Mesenteric fat pad (tissue), 1 donor: ENCODE measurements around the gene MYH14. TPM values are rescaled to one million over a fixed set of nuclear protein-coding genes. Genes with fewer than 3 reads are reported as not detected.

Experiments used
- DNase-seq: peaks from one replicate; pipeline ENCODE4 v3.0.0-alpha.2; 2020; ENCODE audit warnings: low spot score
- total RNA-seq: library from RNA; stranded (reverse); fragmentation: NEBNext Ultra II Directional; extraction: Animal tissue kit (Norgen Biotek cat#: 25700); gene quantifications from one replicate; pipeline ENCODE4 v1.2.1, GENCODE V29; 2021
- donor health status: DM: yes; HTN: yes; CAD: no.

Gene MYH14
- total RNA-seq, 1 donor from 2014 or later: 26.4 TPM

- DNase-seq: no peak
Observed at GRCh38 chr19:50192463-50193211, 10.8 kb upstream of the MYH14 start.

GRCh38 chr19:50195224-50195623 is 8.2 kb upstream of the MYH14 start:
- DNase-seq: no peak

DNA sequence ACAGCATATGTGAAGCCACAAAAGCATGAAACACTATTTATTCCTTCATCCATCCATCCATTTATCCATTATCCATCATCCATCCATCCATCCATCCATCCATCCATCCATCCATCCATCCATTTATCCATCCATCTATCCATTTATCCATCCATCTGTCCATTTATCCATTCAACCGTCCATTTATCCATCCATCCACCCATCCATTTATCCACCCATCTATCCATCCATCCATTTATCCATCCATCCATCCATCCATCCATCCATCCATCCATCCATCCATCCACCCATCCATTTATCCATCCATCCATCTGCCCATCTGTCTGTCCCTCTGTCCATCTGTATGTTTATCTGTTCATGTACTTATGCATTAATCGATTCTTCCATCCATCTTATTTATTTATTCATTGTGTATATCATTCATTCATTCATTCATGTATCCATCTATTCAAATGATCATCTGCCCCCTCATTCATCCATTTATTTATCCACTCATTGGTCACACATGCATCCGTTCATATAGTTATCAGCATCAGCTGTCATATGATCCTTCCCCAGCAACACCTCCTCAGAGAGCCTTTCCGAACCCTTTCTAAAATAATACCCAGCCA is 7.0 kb upstream of the MYH14 start:
- no peak for DNase-seq

DNA sequence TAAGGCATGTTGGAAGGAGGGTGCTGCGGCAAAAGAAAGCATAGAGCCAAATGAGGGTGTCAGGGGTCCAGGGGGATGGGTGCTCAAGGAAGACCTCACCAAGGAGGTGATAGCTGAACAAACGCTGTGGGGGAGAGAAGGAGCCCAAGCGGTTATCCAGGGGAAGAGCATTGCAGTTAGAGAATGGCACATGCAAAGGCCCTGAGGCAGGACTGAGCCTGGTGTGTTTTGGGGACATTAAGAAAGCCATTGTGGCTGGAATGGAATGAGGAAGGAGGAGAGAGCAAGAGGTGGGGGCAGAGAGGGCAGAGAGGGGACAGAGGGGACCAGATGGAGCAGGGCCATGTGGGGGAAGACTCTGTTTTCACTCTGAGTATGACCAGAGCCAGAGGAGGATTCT is 6.1 kb upstream of the MYH14 start:
- no peak for DNase-seq

- no peak for DNase-seq
Observed at GRCh38 chr19:50198431-50199258, 4.8 kb upstream of the MYH14 start.

DNA sequence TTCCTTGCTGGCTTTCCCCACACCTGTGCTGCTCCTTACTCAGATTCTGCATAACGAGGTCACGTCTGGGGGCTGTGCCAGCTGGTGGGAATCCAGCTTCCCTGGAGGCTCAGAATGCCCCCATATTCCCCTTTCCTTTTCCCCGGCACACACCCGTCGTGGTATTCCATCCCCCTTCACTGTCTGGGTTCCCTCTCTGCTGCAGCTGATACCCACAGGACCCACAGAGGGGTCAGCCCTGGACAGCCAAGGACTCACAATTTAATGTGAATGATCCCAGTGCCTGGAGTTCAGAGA is 4.2 kb upstream of the MYH14 start:
- no peak for DNase-seq

GRCh38 chr19:50202386-50202785 is 1.0 kb upstream of the MYH14 start:
- no peak for DNase-seq

DNA sequence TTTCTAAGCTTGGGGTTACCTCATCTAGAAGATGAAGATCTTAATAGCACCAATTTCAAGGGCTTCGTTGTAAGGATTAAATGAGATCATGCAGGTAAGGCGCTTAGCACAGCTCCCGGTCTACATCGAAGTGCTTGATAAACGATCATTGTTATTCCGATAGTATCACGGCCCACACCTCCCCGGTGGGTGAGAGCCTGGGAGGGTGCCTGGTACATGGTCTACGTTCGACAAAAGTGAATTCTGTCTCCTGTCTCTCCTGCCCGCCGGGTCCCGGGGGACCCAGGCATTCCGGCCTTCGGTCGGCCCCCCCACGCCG is 501 bp upstream of the MYH14 start:
- no peak for DNase-seq

DNA sequence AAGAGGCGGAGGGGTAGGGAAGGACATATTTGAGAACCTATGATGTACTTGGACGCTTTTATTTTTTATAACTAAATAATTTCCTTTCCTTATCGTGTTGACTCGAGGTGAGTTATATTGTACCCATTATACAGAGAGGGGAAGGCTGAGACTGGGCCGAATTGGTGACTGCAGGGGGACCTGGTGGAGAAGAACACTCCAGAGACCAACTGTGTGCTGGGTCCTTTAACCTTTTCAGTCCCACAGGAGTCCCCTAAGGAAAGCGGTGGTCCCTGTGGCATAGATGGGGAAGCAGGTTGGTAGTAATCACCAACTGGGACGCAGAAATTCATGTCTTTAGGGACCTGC is 633 bp downstream of the MYH14 start:
- no peak for DNase-seq

DNA sequence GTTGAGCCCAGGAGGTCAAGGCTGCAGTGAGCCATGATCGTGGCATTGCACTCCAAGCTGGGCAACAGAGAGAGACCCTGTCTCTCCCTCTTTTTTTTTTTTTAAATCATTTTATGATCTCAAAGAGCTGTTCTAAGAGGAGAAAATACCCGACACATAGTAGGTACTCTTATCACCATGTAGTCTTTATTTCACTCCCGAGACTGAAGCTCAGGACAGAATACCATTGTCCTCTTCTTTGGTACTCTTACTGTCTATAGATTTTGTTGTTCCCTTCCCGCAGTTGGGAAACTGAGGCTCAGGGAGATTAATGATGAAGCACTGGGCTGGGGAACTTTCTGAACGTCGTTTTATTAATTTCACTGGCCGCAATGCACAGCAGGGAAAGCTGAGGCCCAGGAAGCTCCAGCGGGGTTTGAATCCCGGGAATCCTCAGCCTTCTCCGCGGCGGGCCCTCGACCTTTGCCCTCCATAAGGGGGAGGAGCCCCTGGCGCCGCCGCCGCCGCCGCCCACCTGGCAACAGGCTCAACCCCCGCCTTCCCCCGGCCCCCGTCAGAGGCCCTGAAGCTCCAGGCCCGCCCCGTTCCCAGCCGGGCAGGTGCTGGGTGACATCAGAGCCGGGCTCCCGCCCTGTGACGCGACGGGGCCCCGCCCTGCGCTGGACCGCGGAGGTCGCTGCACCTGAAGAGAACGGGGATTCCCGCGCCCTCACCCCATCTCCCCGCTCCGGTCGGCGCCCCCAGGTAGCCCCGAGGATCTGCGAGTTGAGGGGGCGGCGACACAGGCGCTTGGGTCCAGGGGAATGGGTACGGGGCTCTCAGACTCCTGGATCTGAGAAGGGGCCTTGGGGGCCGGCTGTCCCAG is 1.6 kb downstream of the MYH14 start:
- DNase-seq: no peak

GRCh38 chr19:50205681-50206138 is 2.3 kb downstream of the MYH14 start:
- DNase-seq: no peak

- DNase-seq: no peak
Observed at GRCh38 chr19:50206191-50206590, 2.8 kb downstream of the MYH14 start.

DNA sequence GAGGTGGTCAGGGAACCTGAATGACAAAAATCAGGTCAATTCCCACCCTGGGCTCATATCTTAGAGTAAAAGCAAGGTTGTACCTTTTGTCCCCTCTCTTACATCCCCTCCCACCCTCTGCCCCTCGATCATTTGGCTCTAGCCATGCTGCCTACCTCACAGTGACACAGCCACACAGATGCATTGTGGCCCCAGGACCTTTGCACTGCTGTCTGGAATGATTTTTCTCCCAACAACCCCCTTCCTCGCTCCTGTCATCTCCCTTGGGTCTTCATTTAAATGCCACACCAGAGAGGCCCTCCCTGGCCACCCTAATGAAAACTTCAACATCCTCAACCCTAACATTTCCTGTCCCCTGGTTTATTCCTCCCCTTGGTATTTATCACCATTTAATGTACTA is 4.3 kb downstream of the MYH14 start:
- DNase-seq: no peak

- no peak for DNase-seq
Observed at GRCh38 chr19:50209131-50209530, 5.7 kb downstream of the MYH14 start.

DNA sequence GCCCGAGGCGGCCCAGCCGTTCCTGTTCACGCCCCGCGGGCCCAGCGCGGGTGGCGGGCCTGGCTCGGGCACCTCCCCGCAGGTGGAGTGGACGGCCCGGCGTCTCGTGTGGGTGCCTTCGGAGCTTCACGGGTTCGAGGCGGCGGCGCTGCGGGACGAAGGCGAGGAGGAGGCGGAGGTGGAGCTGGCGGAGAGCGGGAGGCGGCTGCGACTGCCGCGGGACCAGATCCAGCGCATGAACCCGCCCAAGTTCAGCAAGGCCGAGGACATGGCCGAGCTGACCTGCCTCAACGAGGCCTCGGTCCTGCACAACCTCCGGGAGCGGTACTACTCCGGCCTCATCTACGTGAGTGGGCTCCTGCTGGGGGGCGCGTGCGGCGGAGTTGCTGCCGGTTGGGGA is 7.0 kb downstream of the MYH14 start:
- DNase-seq: no peak

- no peak for DNase-seq
Observed at GRCh38 chr19:50213925-50214324, 10.5 kb downstream of the MYH14 start.

- DNase-seq: no peak
Observed at GRCh38 chr19:50214699-50215543, 11.5 kb downstream of the MYH14 start.

GRCh38 chr19:50215820-50216219 is 12.4 kb downstream of the MYH14 start:
- DNase-seq: no peak

- no peak for DNase-seq
Observed at GRCh38 chr19:50221087-50221486, 17.7 kb downstream of the MYH14 start.

- DNase-seq: no peak
Observed at GRCh38 chr19:50222691-50223438, 19.4 kb downstream of the MYH14 start.
